ENCODE data around the gene GNPNAT1.

Gene GNPNAT1

DNA sequence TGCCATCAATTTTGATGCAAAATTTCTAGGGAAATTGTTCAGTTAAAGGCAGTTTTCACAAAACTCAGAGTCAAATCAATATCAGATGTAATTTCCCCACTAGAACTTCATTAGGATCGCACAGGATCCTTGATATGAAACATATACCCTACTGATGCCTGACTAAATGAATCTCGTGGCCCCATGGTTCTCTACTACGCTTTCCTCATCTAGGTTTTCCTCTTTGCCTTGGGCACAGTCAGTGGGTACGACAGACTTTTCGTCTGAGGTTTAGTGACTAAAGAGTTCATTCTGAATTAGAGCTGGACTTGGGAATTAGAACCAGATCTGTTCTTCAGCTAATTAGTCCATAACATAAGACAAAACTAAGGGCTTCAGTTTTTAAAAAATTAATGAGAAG, 42.5 kb upstream of the GNPNAT1 start:
- no peak for DNase-seq (ENCODE audit: low read depth)
- H3K4me3 ChIP-seq (ENCODE audit: low read length): no peak overlapping the region
- TF ChIP-seq, protein P1, sequence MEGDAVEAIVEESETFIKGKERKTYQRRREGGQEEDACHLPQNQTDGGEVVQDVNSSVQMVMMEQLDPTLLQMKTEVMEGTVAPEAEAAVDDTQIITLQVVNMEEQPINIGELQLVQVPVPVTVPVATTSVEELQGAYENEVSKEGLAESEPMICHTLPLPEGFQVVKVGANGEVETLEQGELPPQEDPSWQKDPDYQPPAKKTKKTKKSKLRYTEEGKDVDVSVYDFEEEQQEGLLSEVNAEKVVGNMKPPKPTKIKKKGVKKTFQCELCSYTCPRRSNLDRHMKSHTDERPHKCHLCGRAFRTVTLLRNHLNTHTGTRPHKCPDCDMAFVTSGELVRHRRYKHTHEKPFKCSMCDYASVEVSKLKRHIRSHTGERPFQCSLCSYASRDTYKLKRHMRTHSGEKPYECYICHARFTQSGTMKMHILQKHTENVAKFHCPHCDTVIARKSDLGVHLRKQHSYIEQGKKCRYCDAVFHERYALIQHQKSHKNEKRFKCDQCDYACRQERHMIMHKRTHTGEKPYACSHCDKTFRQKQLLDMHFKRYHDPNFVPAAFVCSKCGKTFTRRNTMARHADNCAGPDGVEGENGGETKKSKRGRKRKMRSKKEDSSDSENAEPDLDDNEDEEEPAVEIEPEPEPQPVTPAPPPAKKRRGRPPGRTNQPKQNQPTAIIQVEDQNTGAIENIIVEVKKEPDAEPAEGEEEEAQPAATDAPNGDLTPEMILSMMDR (IDR thresholded peaks at IDR 0.05; ENCODE audit: insufficient read depth, low read depth, low read length, missing control alignments): no peak

DNA sequence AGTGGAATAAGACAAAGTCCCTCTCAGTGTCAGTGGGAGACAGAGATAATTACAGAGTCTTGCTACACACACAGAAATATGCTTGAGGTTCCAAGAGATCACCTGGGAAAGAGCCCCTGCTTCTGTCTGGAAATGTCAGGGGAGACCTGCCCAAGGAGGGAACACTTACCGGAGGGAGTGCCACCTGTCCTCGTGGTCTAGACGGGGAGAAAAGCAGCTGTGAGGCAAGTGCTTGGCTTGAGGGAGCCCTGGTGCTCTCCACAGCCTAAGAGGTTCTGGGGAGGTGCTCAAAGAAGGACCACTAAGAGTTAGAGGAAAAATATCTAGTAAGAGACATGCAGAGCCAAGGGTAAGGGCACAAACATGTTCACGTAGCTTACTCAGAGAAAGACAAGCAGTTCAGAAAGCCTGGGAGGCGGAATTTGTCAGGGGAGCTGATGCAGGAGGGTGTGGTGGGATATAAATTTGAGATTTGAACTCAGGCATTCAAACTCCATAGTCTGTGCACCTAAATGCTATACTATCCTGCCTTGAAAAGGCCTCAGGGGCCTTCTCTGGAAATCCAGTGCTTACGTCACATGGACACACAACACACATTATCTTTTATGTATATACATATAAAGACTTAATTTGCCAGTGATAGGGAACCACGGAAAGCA, 38.2 kb upstream of the GNPNAT1 start:
- TF ChIP-seq, protein P1 (IDR thresholded peaks at IDR 0.05; ENCODE audit: insufficient read depth, low read depth, low read length, missing control alignments): no peak
- no peak for DNase-seq (ENCODE audit: low read depth)
- no peak overlapping the region for H3K4me3 ChIP-seq (ENCODE audit: low read length)

DNA sequence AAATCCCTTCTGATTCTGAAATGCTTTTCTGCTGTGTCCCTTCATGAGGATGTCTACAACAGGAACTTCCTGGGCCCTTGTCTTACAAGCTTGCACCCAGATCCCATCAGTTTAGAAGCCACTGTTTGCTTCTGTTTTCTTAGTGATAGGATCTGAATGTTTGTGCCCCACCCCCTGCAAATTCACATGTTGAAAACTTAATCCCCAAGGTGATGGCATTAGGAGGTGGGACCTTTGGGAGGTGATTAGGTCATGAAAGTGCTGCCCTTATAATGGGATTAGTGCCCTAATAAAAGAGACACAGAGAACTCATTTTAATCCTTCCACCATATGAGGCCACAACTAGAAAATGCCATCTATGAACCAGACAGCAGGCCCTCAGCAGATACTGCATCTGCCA, 36.0 kb upstream of the GNPNAT1 start:
- H3K4me3 ChIP-seq (ENCODE audit: low read length): no peak overlapping the region
- TF ChIP-seq, protein P1 (IDR thresholded peaks at IDR 0.05; ENCODE audit: insufficient read depth, low read depth, low read length, missing control alignments): no peak
- no peak for DNase-seq (ENCODE audit: low read depth)

DNA sequence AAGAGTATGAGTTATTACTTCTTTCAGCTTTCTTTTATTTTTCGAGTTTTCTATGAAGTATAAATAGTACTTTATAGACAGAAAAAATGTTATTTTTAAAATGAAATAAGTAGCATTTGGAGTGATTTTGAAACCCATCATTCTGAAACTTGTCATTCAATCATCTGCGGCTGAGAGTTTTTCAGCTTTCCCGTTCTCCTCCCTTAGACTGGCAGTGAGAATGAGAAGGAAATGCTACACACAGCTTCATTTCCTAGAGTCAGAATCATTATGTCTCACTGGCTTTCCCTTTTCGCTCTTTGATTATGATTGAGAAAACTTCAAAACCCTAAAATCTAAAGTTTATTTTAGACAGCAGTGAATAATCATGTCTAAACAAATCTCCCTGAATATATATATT, 33.7 kb upstream of the GNPNAT1 start:
- no peak overlapping the region for H3K4me3 ChIP-seq (ENCODE audit: low read length)
- DNase-seq (ENCODE audit: low read depth): no peak
- TF ChIP-seq, protein P1 (IDR thresholded peaks at IDR 0.05; ENCODE audit: insufficient read depth, low read depth, low read length, missing control alignments): no peak

DNA sequence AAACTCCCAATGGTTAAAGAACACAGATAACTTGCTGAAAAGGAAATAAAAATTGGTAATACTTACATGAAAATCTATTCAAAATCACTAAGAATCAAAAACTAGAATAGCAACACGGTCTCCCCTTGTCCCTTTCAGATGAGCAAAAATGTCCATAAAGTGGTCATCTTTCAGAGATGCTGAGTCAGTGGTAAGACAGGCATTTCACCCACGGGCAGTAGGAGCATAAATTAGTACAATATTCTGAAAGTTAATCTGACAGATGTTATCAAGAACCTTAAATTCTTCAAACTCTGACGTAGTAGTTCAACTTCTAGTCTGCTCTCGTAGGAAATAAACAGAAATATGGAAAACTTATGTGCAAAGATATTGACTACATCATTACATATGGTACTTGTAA, 33.1 kb upstream of the GNPNAT1 start:
- DNase-seq (ENCODE audit: low read depth): no peak
- TF ChIP-seq, protein P1 (IDR thresholded peaks at IDR 0.05; ENCODE audit: insufficient read depth, low read depth, low read length, missing control alignments): no peak
- no peak overlapping the region for H3K4me3 ChIP-seq (ENCODE audit: low read length)

DNA sequence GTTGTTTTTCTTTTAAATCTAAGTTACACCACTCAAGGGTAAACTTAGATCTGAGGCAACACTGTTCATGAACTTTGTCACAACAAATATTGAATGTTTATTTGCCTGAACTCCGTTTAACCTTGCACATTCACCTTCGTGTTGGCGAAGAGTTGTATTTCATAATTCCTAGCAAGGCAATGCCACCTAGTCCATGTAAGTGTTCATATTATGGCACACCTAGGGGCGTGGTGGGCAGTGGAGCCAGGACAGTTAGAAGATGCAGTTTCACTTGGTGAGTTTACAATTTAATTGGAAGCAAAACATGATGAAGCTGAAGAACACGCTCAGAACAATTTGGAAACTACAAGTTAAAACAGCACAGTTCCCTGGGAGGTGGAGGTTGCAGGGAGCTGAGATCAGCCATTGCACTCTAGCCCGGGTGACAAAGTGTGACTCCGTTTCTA, 30.4 kb upstream of the GNPNAT1 start:
- H3K4me3 ChIP-seq (ENCODE audit: low read length): no peak overlapping the region
- TF ChIP-seq, protein P1 (IDR thresholded peaks at IDR 0.05; ENCODE audit: insufficient read depth, low read depth, low read length, missing control alignments): no peak
- DNase-seq (ENCODE audit: low read depth): no peak

DNA sequence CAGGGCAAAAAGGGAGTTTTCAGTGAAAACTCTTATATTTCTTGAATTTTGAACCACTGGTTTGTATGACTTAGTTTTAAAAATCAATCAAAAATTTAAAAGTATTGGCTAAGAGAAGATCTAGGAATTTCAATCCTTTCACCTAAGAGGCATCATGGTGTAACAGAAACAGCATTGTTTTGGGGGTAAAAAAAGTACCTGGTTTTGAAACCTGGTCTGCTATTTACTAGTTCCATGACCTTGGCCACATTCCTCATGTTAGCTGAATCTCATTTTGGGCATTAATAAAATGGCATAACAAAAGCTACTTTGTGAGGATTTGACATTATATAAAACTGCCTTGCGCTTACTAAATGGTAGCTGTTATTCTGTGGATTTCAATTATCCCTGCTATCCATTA, 16.7 kb upstream of the GNPNAT1 start:
- TF ChIP-seq, protein P1 (IDR thresholded peaks at IDR 0.05; ENCODE audit: insufficient read depth, low read depth, low read length, missing control alignments): no peak
- no peak for DNase-seq (ENCODE audit: low read depth)
- no peak overlapping the region for H3K4me3 ChIP-seq (ENCODE audit: low read length)

Measured in epithelial cell of esophagus (primary cell).